Nephron progenitor cell (in vitro differentiated cells): ENCODE measurements around the gene ALDH1B1.
A peak's percentile ranks its signal among the peaks of the same experiment; 100 is the strongest.

Source experiments
- DNase-seq: peaks from one replicate; pipeline ENCODE4 v3.0.0; 2021
- H3K27ac Mint-ChIP-seq: 2 replicates; pipeline ENCODE4 v1.8.0; 2021; ENCODE audit warnings: mild to moderate bottlenecking, moderate library complexity, mixed read lengths
- H3K27me3 Mint-ChIP-seq: 2 replicates; pipeline ENCODE4 v1.8.0; 2021; ENCODE audit warnings: mild to moderate bottlenecking, low read depth, mixed read lengths; ENCODE audit not compliant: poor library complexity
- H3K36me3 Mint-ChIP-seq: 2 replicates; pipeline ENCODE4 v1.8.0; 2021; ENCODE audit warnings: low read depth, mixed read lengths
- H3K4me1 Mint-ChIP-seq: 2 replicates; pipeline ENCODE4 v1.8.0; 2021; ENCODE audit warnings: mixed read lengths
- H3K4me3 Mint-ChIP-seq: 2 replicates; pipeline ENCODE4 v1.8.0; 2021; ENCODE audit warnings: mild to moderate bottlenecking, moderate library complexity, mixed read lengths
- H3K9me3 Mint-ChIP-seq: 2 replicates; pipeline ENCODE4 v1.8.0; 2021; ENCODE audit warnings: mild to moderate bottlenecking, moderate library complexity, mixed read lengths
- TF ChIP-seq, protein P1 (sequence below): fragments of 200-600 bp; sonication (generic); IDR thresholded peaks from 2 replicates; pipeline ENCODE4 v1.5.0; 2021; ENCODE audit warnings: antibody characterized with exemption

Gene ALDH1B1

DNA sequence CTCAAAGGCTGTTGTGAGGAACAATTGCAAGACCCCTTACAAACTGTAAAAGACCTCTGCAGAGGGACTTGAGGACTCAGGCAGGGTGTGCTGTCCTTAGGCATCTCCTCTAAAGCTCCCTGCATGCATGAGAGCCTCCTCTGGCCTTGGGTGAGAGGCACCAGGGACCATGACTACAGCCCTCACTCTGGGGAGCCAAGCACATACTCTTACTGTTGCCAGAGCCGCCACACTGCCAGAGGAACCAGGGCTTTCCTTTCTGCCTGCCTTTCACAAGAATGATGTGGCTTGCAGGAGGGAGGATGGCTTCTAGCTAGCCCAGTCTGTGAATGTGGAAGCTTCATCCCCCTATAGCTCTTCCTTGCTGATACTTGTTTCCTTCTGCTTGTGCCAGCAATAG is 25.9 kb downstream of the ALDH1B1 start:
- Mint-ChIP-seq H3K36me3 (no peaks in the 10 kb centered on the region), H3K9me3 (no peaks in the 10 kb centered on the region), H3K27me3 (peaks cover 19% of the 10 kb centered on the region), H3K4me3 (no peak overlapping the region), H3K4me1 (peaks cover 42% of the 10 kb centered on the region), H3K27ac (no peak overlapping the region)
- TF ChIP-seq, protein P1, sequence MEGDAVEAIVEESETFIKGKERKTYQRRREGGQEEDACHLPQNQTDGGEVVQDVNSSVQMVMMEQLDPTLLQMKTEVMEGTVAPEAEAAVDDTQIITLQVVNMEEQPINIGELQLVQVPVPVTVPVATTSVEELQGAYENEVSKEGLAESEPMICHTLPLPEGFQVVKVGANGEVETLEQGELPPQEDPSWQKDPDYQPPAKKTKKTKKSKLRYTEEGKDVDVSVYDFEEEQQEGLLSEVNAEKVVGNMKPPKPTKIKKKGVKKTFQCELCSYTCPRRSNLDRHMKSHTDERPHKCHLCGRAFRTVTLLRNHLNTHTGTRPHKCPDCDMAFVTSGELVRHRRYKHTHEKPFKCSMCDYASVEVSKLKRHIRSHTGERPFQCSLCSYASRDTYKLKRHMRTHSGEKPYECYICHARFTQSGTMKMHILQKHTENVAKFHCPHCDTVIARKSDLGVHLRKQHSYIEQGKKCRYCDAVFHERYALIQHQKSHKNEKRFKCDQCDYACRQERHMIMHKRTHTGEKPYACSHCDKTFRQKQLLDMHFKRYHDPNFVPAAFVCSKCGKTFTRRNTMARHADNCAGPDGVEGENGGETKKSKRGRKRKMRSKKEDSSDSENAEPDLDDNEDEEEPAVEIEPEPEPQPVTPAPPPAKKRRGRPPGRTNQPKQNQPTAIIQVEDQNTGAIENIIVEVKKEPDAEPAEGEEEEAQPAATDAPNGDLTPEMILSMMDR: no peak
- no peak for DNase-seq

DNA sequence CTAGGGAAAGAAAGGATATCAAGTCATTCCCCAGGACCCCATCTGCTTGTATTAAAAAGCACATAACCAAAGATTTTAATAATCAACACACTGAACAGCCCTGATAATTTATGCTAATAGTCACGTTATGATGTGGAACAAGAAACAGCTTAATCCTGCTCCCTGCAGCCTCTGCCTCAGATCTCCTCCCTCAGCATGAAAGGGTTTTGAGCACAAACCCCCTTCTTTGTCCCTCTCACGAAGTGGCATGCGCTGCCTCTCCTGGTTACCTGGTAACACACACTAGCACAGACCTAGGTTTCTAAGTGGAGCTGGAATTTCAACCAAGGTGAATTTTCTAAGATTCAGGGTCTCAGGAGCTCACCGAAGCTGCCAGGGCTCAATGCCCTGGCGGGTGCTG is 26.7 kb downstream of the ALDH1B1 start:
- TF ChIP-seq, protein P1: no peak
- H3K4me1 Mint-ChIP-seq: peaks cover 42% of the 10 kb centered on the region
- no peak for DNase-seq
- H3K9me3 Mint-ChIP-seq: no peaks in the 10 kb centered on the region
- H3K36me3 Mint-ChIP-seq: no peaks in the 10 kb centered on the region
- H3K27me3 Mint-ChIP-seq: peaks cover 20% of the 10 kb centered on the region
- H3K4me3 Mint-ChIP-seq: no peak overlapping the region
- H3K27ac Mint-ChIP-seq: no peak overlapping the region

DNA sequence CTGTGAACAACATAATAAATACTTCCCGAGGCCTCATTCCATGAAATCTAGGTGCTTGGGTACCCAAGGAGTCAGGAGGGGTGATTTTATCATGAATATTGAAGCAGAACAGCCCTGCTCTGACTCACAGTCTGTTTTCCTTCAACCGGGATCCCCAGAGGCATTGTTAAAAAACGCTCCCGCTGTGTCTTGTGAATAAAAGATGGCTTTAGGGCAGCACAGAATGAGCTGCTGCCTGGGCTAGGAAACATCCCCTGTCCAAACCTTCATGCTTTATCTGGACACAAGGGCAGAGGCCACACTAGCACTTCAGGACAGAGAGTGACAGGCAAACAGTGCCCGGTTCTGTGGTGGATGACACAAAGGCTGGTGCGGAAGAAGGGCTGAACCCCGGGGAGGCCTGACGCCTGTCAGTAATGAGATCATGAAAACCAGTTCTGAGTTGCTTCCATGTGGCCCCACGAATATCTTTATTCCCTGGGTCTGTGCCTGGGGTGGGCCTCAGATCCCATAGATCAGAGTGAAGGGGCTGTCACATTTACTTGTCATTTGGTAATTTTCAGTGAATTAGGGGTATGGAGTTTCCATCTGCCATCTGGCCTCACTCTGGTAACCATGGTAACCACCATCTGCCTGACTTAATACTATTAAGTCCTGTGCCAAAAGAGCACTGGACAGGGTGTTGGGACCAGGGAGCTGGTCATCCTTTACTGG is 29.2 kb downstream of the ALDH1B1 start:
- peak overlapping the region; percentile 98 for H3K27ac Mint-ChIP-seq
- TF ChIP-seq, protein P1: no peak
- no peaks in the 10 kb centered on the region for H3K36me3 Mint-ChIP-seq
- H3K4me3 Mint-ChIP-seq: no peak overlapping the region
- no peaks in the 10 kb centered on the region for H3K9me3 Mint-ChIP-seq
- DNase-seq: peak; percentile 26
- H3K4me1 Mint-ChIP-seq: peaks cover 40% of the 10 kb centered on the region
- H3K27me3 Mint-ChIP-seq: peaks cover 33% of the 10 kb centered on the region

DNA sequence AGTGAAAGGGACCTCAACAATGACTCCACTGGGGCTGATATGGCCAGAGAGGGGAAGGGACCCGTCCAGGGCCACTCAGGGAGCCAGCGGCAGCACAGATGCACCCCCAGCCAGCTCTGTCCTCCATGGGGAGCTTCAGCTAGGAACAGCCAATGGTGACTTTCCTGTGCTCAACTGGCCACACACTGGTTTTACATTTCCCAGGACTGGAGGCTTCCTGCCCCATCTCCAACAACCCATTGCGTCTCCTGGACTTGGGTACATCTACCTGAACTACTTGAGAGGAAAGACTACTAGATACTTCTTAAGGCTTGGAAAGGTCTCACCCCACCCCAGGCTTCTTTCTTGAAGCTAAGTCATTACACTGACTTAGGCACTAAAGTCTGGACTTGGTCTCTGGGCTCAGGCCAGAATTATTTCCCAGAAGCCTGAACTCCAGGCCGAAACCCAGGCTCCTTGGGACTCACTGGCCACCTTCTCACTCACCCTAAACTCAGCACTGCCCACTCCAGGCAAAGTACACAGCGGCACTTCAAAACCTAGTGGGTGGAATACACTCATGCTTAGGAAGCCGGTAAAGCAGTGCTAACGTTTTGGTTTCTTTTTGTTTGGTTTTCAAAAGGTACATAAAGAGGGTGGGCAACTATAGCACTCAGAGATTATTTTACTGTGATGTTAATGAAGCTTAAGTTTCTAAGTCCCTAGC is 30.2 kb downstream of the ALDH1B1 start:
- H3K4me3 Mint-ChIP-seq: peak overlapping the region; percentile 65
- no peaks in the 10 kb centered on the region for H3K9me3 Mint-ChIP-seq
- no peak for DNase-seq
- peaks cover 43% of the 10 kb centered on the region for H3K4me1 Mint-ChIP-seq
- TF ChIP-seq, protein P1: no peak
- H3K27me3 Mint-ChIP-seq: peaks cover 36% of the 10 kb centered on the region
- no peak overlapping the region for H3K27ac Mint-ChIP-seq
- H3K36me3 Mint-ChIP-seq: no peaks in the 10 kb centered on the region

DNA sequence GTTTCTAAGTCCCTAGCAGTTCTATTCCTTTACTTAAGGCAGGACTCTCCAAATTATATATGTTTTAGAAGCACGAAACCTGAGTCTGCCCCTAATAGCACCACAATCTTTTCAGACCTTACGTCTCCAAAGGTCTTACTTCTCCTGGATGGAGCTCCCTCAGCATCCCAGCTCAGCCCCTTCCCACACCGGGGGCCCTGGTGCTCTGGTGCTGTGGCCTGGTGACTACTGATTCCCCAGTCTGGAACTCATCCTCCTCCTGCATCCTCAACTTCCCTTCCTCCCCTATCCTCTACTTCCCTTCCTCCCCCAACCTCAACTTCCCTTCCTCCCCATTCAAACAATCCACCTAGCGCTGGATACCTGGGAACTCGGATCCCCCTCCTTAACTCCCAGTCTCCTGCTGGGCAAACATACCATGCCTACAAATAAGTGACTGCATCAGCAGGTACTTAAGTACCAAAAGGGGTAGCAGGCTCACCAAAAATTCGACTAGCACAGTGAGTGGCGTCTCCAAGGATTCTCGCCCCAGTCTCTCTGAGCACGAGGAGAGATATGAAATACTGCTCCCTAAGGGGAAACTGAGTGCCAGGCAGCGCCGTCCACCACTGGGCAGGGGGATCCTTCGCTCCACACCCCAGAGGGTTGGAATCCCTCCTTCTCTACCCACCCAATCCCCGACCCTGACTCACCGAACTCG is 30.9 kb downstream of the ALDH1B1 start:
- H3K9me3 Mint-ChIP-seq: no peaks in the 10 kb centered on the region
- peaks cover 36% of the 10 kb centered on the region for H3K27me3 Mint-ChIP-seq
- peak overlapping the region; percentile 65 for H3K4me3 Mint-ChIP-seq
- DNase-seq: no peak
- H3K27ac Mint-ChIP-seq: no peak overlapping the region
- peaks cover 43% of the 10 kb centered on the region for H3K4me1 Mint-ChIP-seq
- TF ChIP-seq, protein P1: no peak
- no peaks in the 10 kb centered on the region for H3K36me3 Mint-ChIP-seq
